PFSK-1 (cell line): ENCODE measurements around the gene SAFB.

Source experiments
- POLR2AphosphoS5 ChIP-seq: IDR thresholded peaks from 2 replicates; pipeline ENCODE4 v1.6.1; 2012; ENCODE audit warnings: low read depth, mild to moderate bottlenecking, control low read depth, low read length, moderate library complexity
- SIN3A ChIP-seq: IDR thresholded peaks from 2 replicates; pipeline ENCODE4 v1.6.1; 2012; ENCODE audit warnings: mild to moderate bottlenecking, low read length, moderate library complexity, borderline replicate concordance; ENCODE audit not compliant: insufficient read depth
- TAF1 ChIP-seq: IDR thresholded peaks from 2 replicates; pipeline ENCODE4 v1.6.1; 2012; ENCODE audit warnings: low read length, control low read depth, borderline replicate concordance; ENCODE audit not compliant: insufficient read depth
- TF ChIP-seq, protein P1 (sequence below), 2 experiments: IDR thresholded peaks; 2 replicates each; pipeline versions ENCODE4 v1.6.1 to v1.8.0; 2011 to 2012; ENCODE audit warnings: low read depth in 2 of 2, low read length in 2 of 2, control low read depth in 1 of 2, inconsistent platforms in 1 of 2, mild to moderate bottlenecking in 1 of 2, moderate library complexity in 1 of 2; ENCODE audit not compliant: insufficient read depth in 1 of 2

DNA sequence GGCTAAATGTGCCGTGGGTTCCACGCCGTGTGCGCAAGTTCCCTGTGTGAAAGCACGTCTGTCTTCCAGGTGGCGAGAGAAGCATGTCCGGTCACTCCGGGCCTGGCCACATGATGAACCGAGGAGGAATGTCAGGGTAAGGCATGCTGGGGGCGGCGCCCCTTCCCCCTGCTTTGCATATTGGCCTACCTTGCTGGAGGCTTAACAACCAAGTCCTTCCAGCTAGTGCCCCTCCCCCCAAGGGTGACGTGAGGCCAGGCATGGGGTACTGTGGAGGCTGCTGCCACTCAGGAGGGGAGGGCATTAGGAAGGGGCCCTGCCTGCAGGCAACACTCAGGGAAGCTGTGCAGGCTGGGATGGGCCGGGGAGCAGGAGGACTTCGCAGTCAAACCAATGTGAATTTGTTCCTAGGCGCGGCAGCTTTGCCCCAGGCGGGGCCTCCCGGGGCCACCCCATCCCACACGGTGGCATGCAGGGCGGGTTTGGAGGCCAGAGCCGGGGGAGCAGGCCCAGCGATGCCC, 44.9 kb downstream of the SAFB start:
- TF ChIP-seq, protein P1, sequence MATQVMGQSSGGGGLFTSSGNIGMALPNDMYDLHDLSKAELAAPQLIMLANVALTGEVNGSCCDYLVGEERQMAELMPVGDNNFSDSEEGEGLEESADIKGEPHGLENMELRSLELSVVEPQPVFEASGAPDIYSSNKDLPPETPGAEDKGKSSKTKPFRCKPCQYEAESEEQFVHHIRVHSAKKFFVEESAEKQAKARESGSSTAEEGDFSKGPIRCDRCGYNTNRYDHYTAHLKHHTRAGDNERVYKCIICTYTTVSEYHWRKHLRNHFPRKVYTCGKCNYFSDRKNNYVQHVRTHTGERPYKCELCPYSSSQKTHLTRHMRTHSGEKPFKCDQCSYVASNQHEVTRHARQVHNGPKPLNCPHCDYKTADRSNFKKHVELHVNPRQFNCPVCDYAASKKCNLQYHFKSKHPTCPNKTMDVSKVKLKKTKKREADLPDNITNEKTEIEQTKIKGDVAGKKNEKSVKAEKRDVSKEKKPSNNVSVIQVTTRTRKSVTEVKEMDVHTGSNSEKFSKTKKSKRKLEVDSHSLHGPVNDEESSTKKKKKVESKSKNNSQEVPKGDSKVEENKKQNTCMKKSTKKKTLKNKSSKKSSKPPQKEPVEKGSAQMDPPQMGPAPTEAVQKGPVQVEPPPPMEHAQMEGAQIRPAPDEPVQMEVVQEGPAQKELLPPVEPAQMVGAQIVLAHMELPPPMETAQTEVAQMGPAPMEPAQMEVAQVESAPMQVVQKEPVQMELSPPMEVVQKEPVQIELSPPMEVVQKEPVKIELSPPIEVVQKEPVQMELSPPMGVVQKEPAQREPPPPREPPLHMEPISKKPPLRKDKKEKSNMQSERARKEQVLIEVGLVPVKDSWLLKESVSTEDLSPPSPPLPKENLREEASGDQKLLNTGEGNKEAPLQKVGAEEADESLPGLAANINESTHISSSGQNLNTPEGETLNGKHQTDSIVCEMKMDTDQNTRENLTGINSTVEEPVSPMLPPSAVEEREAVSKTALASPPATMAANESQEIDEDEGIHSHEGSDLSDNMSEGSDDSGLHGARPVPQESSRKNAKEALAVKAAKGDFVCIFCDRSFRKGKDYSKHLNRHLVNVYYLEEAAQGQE (IDR thresholded peaks at IDR 0.05; ENCODE audit: insufficient read depth in 1 of 2, low read depth in 2 of 2, low read length in 2 of 2), result no peak
- TF ChIP-seq TAF1, result no peak
- no peak for TF ChIP-seq POLR2AphosphoS5
- TF ChIP-seq SIN3A, result no peak
